Right atrium auricular region (tissue), 2 donors: ENCODE measurements around the gene CEP170B. TPM values are rescaled to one million over a fixed set of nuclear protein-coding genes. Genes with fewer than 3 reads are reported as not detected.

Experiments
- DNase-seq: peaks from one replicate; pipeline ENCODE4 v3.0.0-alpha.2; 2019; ENCODE audit warnings: low spot score
- H3K27ac ChIP-seq, 2 donors: fragments of 200-600 bp; sonication (generic); 1 replicate in 1 of 2; 2 replicates in 1 of 2; pipeline ENCODE4 v1.5.1; 2016 to 2019
- H3K27me3 ChIP-seq, 2 donors: fragments of 200-600 bp; sonication (generic); one replicate each; pipeline versions ENCODE4 v1.5.1 to v1.6.0; 2017 to 2019
- H3K36me3 ChIP-seq: fragments of 200-600 bp; sonication (generic); one replicate; pipeline ENCODE4 v1.5.1; 2016
- H3K4me1 ChIP-seq, 2 donors: fragments of 200-600 bp; sonication (generic); one replicate each; pipeline versions ENCODE4 v1.5.1 to v1.6.0; 2017 to 2019
- H3K4me3 ChIP-seq, 2 donors: fragments of 200-600 bp; sonication (generic); 1 replicate in 1 of 2; 2 replicates in 1 of 2; pipeline ENCODE4 v1.5.1; 2017 to 2019; ENCODE audit warnings: mild to moderate bottlenecking in 1 of 2, moderate library complexity in 1 of 2
- H3K9me3 ChIP-seq, 2 donors: fragments of 200-600 bp; sonication (generic); one replicate each; pipeline ENCODE4 v1.5.1; 2019
- CTCF ChIP-seq, 2 donors: fragments of 200-600 bp; sonication (generic); IDR thresholded peaks; one replicate each; pipeline ENCODE4 v1.5.1; 2019; ENCODE audit warnings: antibody characterized with exemption in 2 of 2
- total RNA-seq, 2 donors: library from RNA; depleted of rRNA; stranded (reverse); fragments of >200 nt; gene quantifications; one replicate each; pipeline ENCODE4 v1.1.0, GENCODE V29; 2016

The CEP170B gene
- total RNA-seq, 2 donors from 2014 or later, result 7.9 to 15.1 TPM

DNA sequence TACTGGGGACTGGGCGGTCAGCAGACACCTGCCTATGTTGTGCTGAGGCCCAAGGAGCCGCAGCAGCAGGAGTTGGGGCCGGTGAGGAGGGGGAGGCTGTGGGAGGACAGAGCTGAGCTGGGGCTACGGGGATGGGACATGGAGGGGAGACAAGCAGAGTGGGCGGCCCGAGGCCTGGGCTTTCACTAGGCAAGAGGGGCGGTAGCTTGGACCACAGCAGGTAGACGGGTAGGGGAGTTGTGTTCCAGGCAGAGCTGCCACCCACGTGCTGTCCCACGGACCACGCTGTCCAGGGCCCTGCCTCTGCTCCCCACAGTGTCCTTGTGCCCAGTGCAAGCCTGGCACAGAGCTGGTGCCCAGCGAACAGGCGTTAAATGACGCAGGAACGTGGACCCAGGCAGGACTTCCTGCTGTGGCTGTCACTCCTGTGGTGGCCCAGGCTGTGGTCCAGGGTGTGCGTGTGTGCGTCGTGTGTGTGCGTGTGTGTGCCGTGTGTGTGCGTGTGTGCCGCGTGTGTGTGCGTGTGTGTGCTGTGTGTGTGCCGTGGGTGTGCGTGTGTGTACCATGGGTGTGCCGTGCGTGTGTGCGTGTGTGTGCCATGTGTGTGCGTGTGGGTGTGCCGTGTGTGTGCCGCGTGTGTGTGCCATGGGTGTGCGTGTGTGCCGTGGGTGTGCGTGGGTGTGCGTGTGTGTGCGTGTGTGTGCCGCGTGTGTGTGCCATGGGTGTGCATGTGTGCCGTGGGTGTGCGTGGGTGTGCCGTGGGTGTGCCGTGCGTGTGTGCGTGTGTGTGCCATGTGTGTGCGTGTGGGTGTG is 6.8 kb downstream of the CEP170B start:
- no peaks in the 10 kb centered on the region for H3K9me3 ChIP-seq
- no peaks in the 10 kb centered on the region for H3K36me3 ChIP-seq
- H3K4me1 ChIP-seq, result peaks cover 0 to 18% of the 10 kb centered on the region in 2 donors
- no peak for TF ChIP-seq CTCF (IDR thresholded peaks at IDR 0.05)
- no peak overlapping the region for H3K27ac ChIP-seq
- H3K27me3 ChIP-seq, result no peaks in the 10 kb centered on the region
- no peak for DNase-seq
- H3K4me3 ChIP-seq, result no peak overlapping the region

DNA sequence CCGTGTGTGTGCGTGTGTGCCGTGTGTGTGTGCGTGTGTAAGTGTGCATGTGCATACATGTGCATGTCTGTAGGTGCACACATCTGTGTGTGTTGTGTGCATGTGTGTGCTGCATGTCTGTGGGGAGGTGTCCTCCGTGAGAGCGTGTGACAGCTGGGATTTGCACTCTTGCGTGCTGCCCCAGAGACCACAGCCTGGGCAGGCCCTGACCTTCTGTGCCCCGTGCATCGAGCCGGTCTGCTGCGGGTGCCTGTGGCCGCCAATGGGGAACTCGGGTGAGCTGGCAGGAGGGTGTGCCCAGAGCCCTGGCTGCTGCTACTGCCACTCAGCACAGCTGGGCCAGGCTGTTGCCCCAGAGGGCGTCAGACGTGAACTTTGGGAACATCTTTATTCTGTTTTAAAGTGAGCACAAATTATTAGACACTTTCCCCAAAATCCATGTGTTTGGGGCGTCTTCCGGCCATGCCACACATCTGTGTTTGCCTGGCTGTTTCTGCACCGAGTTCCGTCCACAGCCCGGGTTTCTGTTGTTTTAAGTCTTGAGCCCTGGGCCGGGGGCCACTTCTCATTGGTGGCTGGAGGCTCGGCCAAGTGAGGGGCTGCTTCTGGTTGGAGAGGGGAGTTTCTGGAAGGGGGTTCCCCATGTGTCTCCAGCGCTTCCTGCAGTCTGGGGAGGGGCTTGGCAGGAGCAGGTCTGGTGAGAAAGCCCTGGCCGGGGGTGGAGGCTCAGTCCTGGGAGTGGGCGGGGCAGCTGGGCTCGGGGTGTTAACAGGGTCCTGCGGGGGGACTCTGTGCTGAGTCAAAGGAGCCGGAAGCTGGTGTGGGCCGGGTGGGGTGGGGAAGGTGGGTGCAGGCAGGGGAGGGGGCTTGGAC is 7.6 kb downstream of the CEP170B start:
- no peak for DNase-seq
- peaks cover 0 to 10% of the 10 kb centered on the region in 2 donors for H3K4me1 ChIP-seq
- no peak overlapping the region for H3K4me3 ChIP-seq

GRCh38 chr14:104873380-104874055 is 8.4 kb downstream of the CEP170B start:
- Histone ChIP-seq H3K27ac (no peak overlapping the region), H3K4me3 (no peak overlapping the region), H3K36me3 (no peaks in the 10 kb centered on the region), H3K4me1 (peaks cover 0 to 8% of the 10 kb centered on the region in 2 donors), H3K27me3 (no peaks in the 10 kb centered on the region), H3K9me3 (no peaks in the 10 kb centered on the region)
- no peak for DNase-seq
- no peak for TF ChIP-seq CTCF (IDR thresholded peaks at IDR 0.05)

More for the DNA sequence above, 7.6 kb downstream of the CEP170B start:
- Histone ChIP-seq H3K27ac (no peak overlapping the region), H3K27me3 (no peaks in the 10 kb centered on the region), H3K36me3 (no peaks in the 10 kb centered on the region), H3K9me3 (no peaks in the 10 kb centered on the region)
- no peak for TF ChIP-seq CTCF (IDR thresholded peaks at IDR 0.05)

- H3K4me1 ChIP-seq, result peaks cover 0 to 8% of the 10 kb centered on the region in 2 donors
- H3K36me3 ChIP-seq, result no peaks in the 10 kb centered on the region
- H3K4me3 ChIP-seq, result no peak overlapping the region
- no peak for TF ChIP-seq CTCF (IDR thresholded peaks at IDR 0.05)
- H3K27ac ChIP-seq, result no peak overlapping the region
- no peaks in the 10 kb centered on the region for H3K27me3 ChIP-seq
- no peaks in the 10 kb centered on the region for H3K9me3 ChIP-seq
- no peak for DNase-seq
These were observed 9.1 kb downstream of the CEP170B start for GRCh38 chr14:104874110-104874531.

- no peak for DNase-seq
- peaks cover 0 to 8% of the 10 kb centered on the region in 2 donors for H3K4me1 ChIP-seq
- H3K27ac ChIP-seq, result no peak overlapping the region
- no peak for TF ChIP-seq CTCF (IDR thresholded peaks at IDR 0.05)
- no peaks in the 10 kb centered on the region for H3K27me3 ChIP-seq
- H3K9me3 ChIP-seq, result no peaks in the 10 kb centered on the region
- no peaks in the 10 kb centered on the region for H3K36me3 ChIP-seq
- no peak overlapping the region for H3K4me3 ChIP-seq
These were observed 9.7 kb downstream of the CEP170B start for GRCh38 chr14:104874571-104875411.
